HEK293T (cell line): ENCODE measurements around the gene ACTR5.

ENCODE experiments used
- CTCF ChIA-PET: fragments of 350-600 bp; formaldehyde crosslinking; extraction: SDS; loops from one replicate; lab custom pipeline; 2021; ENCODE audit warnings: antibody characterized with exemption, inconsistent platforms; lab: Yijun Ruan, JAX
- POLR2A ChIA-PET: fragments of 350-600 bp; formaldehyde crosslinking; extraction: SDS; loops from one replicate; lab custom pipeline; 2020; ENCODE audit warnings: antibody characterized with exemption, inconsistent platforms; lab: Yijun Ruan, JAX
- DNase-seq: peaks from one replicate; pipeline ENCODE4 v3.0.0; 2012; ENCODE audit warnings: mixed read lengths; ENCODE audit errors: extremely low spot score
- ARNT ChIP-seq: fragments of 450-650 bp; IDR thresholded peaks from 2 replicates; pipeline ENCODE4 v1.6.1; 2017; ENCODE audit warnings: mild to moderate bottlenecking
- BHLHE40 ChIP-seq: fragments of 450-650 bp; IDR thresholded peaks from 2 replicates; pipeline ENCODE4 v1.6.1; 2016; ENCODE audit warnings: mild to moderate bottlenecking, moderate library complexity, borderline replicate concordance
- CTBP1 ChIP-seq: fragments of 450-650 bp; IDR thresholded peaks from 2 replicates; pipeline ENCODE4 v1.6.1; 2016; ENCODE audit warnings: borderline replicate concordance
- ELF4 ChIP-seq: fragments of 450-650 bp; IDR thresholded peaks from 2 replicates; pipeline ENCODE4 v1.6.1; 2017; ENCODE audit warnings: antibody characterized with exemption
- FOXA1 ChIP-seq: fragments of 450-650 bp; IDR thresholded peaks from 2 replicates; pipeline ENCODE4 v1.6.1; 2016; ENCODE audit warnings: mild to moderate bottlenecking
- FOXK2 ChIP-seq: fragments of 450-650 bp; IDR thresholded peaks from 2 replicates; pipeline ENCODE4 v1.6.1; 2016; ENCODE audit warnings: mild to moderate bottlenecking
- FOXM1 ChIP-seq: fragments of 450-650 bp; IDR thresholded peaks from 2 replicates; pipeline ENCODE4 v1.6.1; 2017; ENCODE audit warnings: mild to moderate bottlenecking, borderline replicate concordance
- HDGF ChIP-seq: fragments of 450-650 bp; IDR thresholded peaks from 2 replicates; pipeline ENCODE4 v1.6.1; 2017; ENCODE audit warnings: antibody characterized with exemption, borderline replicate concordance
- L3MBTL2 ChIP-seq: fragments of 450-650 bp; conservative IDR thresholded peaks from 2 replicates; pipeline ENCODE4 v1.6.1; 2016; ENCODE audit warnings: mild to moderate bottlenecking
- LEF1 ChIP-seq: fragments of 450-650 bp; IDR thresholded peaks from 2 replicates; pipeline ENCODE4 v1.6.1; 2017; ENCODE audit warnings: mild to moderate bottlenecking, borderline replicate concordance
- NFRKB ChIP-seq: fragments of 450-650 bp; IDR thresholded peaks from 2 replicates; pipeline ENCODE4 v1.6.1; 2016; ENCODE audit warnings: mild to moderate bottlenecking, moderate library complexity
- PKNOX1 ChIP-seq: fragments of 450-650 bp; IDR thresholded peaks from 2 replicates; pipeline ENCODE4 v1.6.1; 2016
- SP1 ChIP-seq: fragments of 450-650 bp; IDR thresholded peaks from 2 replicates; pipeline ENCODE4 v1.6.1; 2017
- SUZ12 ChIP-seq: fragments of 450-650 bp; IDR thresholded peaks from 2 replicates; pipeline ENCODE4 v1.6.1; 2016; ENCODE audit warnings: mild to moderate bottlenecking
- TARDBP ChIP-seq: fragments of 450-650 bp; IDR thresholded peaks from 2 replicates; pipeline ENCODE4 v1.6.1; 2016
- ZNF384 ChIP-seq: fragments of 450-650 bp; IDR thresholded peaks from 2 replicates; pipeline ENCODE4 v1.6.1; 2016

The ACTR5 gene

GRCh38 chr20:38779247-38780097 lies 31.2 kb downstream of the ACTR5 start:
- no peak for DNase-seq
- CTCF ChIA-PET = no interaction called here
- POLR2A ChIA-PET = no interaction called here
- TF ChIP-seq FOXA1 = no peak
- TF ChIP-seq CTBP1 = no peak
- TF ChIP-seq BHLHE40 = no peak
- TF ChIP-seq FOXK2 = no peak
- TF ChIP-seq TARDBP = no peak
- no peak for TF ChIP-seq LEF1
- no peak for TF ChIP-seq HDGF
- no peak for TF ChIP-seq ZNF384
- no peak for TF ChIP-seq NFRKB
- TF ChIP-seq PKNOX1 = no peak

GRCh38 chr20:38782275-38782674 lies 34.0 kb downstream of the ACTR5 start:
- TF ChIP-seq ZNF384 = no peak
- TF ChIP-seq PKNOX1 = no peak
- no peak for TF ChIP-seq HDGF
- TF ChIP-seq FOXM1 = no peak
- no peak for TF ChIP-seq CTBP1
- TF ChIP-seq FOXA1 = no peak
- no peak for TF ChIP-seq SP1
- TF ChIP-seq LEF1 = no peak
- no peak for TF ChIP-seq ELF4
- no peak for TF ChIP-seq NFRKB
- no peak for TF ChIP-seq TARDBP
- no peak for TF ChIP-seq ARNT
- TF ChIP-seq FOXK2 = no peak
- no peak for TF ChIP-seq BHLHE40
- TF ChIP-seq L3MBTL2 = no peak
- TF ChIP-seq SUZ12 = no peak
- ChIA-PET POLR2A (no interaction called here), CTCF (no interaction called here)
- no peak for DNase-seq

DNA sequence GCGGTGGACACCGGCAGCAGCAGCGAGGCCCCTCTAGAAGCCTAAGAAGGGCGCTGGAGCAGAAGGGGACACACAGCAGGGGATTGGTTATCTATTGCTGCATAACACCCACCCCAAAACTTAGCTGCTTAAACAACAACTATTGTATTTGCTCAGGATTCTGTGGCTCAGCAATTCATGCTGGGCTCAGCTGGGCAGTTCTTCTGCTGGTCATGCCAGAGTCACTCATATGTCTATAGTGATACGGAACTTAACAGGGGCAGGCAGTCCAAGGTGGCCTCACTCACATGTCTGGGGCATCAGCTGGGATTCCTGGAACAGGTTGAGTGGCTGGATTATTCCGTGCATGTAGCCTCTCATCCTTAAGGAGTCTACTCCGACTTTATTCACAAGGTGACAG lies 39.6 kb downstream of the ACTR5 start:
- DNase-seq = no peak
- TF ChIP-seq CTBP1 = no peak
- ChIA-PET POLR2A (no interaction called here), CTCF (interaction anchor here (0.6 kb wide), 1 partner anchor 95 kb away, joined by 4 read pairs; no protein-coding TSS in a partner anchor)

DNA sequence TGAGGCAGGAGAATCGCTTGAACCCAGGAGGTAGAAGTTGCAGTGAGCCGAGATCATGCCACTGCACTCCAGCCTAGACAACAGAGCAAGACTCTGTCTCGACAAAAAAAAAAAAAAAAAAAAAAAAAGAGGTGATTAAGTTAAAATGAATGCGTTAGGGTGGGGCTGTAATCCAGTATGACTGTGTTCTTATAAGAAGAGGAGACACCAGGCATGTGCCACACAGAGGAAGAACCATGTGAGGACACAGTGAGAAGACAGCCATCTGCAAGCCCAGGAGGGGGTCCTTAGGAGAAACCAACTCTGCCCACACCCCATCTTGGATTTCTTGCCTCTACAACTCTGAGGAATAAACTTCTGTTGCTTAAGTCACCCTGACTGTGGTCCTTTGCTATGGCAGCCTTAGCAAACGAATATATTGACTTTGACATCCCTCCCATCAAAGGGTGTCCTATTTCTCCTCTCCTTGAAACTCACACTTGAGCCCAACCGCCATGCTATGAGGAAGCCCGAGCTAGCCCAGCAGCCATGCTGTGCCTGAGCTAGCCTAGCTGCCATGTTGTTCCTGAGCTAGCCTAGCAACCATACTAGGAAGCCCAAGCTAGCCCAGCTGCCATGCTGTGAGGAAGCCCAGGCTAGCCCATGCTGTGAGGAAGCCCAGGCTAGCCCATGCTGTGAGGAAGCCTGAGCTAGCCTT lies 41.4 kb downstream of the ACTR5 start:
- DNase-seq = no peak
- TF ChIP-seq NFRKB (no peak), BHLHE40 (no peak), ZNF384 (no peak), SP1 (no peak), CTBP1 (no peak), L3MBTL2 (no peak), PKNOX1 (no peak), SUZ12 (no peak), FOXA1 (no peak), ELF4 (no peak), LEF1 (no peak), ARNT (no peak), TARDBP (no peak), HDGF (no peak), FOXM1 (no peak), FOXK2 (no peak)
- POLR2A ChIA-PET = no interaction called here
- CTCF ChIA-PET = interaction anchor here (0.7 to 1.4 kb wide), 6 partner anchors 9 to 452 kb away, joined by 3 to 11 read pairs (median 4); partner anchors contain the start of gene PPP1R16B

DNA sequence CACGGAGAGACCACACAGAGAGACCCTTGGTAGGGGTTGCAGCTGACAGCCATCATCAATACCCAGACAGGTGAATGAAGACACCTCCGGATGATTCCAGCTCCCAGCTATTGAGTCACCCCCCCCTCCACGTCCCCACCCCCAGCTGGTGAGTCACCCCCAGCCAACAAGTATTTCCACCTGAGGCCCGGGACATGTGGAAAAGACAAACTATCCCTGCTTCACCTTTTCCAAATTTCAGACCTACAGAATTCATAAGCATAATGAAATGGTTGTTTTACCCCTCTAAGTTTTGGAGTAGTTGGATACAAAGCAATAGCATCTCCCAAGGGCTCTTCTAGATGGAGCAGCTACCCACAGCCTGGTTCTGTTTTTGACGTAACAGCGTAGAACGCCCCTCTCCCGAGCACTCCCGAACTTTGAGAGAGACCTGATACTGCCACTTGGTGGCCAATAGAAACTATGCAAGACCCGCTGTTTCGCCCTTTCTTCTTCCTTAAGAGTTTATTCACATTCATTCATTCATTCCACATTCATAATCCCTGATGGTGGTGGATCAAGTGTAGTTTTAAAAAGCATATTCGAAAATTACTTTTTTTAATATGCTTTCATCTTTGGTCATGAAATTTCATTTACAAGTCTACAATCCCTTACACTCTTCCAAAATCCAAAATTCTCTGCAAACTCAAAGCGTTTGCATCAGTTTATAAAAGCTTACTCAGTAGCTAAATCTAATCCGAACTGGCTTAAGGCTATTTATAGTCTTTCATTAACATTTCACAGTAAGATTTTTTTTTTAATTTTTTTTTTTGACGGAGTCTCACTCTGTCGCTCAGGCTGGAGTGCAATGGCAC lies 42.2 kb downstream of the ACTR5 start:
- ChIA-PET POLR2A (no interaction called here), CTCF (interaction anchor here (0.7 to 1.4 kb wide), 6 partner anchors 9 to 453 kb away, joined by 3 to 11 read pairs (median 4); partner anchors contain the start of gene PPP1R16B)
- DNase-seq = peak; percentile 73
- TF ChIP-seq FOXM1 (no peak), ZNF384 (no peak), LEF1 (no peak), L3MBTL2 (no peak), NFRKB (no peak), BHLHE40 (no peak), FOXA1 (no peak), TARDBP (no peak), FOXK2 (no peak), HDGF (no peak), SUZ12 (no peak), SP1 (no peak), CTBP1 (no peak), ELF4 (no peak), ARNT (no peak)
